NB4 (cell line): ENCODE data around the gene ZNF324.

Source experiments
- MYC ChIP-seq: IDR thresholded peaks from 2 replicates; pipeline ENCODE4 v1.6.1; 2011; ENCODE audit warnings: low read depth, low read length
- POLR2A ChIP-seq: IDR thresholded peaks from 2 replicates; pipeline ENCODE4 v1.6.1; 2011; ENCODE audit warnings: mild to moderate bottlenecking; ENCODE audit not compliant: insufficient read length; ENCODE audit errors: extremely low read depth
- TF ChIP-seq, protein P1 (sequence below): IDR thresholded peaks from one replicate; pipeline ENCODE4 v1.5.1; 2012; ENCODE audit warnings: low read depth, low read length
- TF ChIP-seq, protein P2 (sequence below): IDR thresholded peaks from 2 replicates; pipeline ENCODE4 v1.6.1; 2011; ENCODE audit warnings: low read depth, low read length

DNA sequence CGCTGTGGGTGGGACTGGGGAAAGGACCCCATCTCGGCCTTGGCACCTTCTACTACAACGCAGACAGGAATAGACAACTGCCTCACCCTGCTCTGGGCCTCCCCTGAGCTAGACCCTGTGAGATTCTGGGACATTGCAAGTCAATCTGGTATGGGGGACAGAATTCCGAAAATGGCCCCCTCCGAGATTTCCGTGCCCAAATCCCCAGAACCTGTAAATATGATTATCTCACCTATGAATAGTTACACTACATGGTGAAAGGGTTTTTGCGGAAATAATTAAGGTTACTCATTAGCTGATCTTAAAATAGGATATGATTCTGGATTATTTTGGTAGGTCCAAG is 53.3 kb downstream of the ZNF324 start:
- no peak for TF ChIP-seq MYC
- TF ChIP-seq, protein P1, sequence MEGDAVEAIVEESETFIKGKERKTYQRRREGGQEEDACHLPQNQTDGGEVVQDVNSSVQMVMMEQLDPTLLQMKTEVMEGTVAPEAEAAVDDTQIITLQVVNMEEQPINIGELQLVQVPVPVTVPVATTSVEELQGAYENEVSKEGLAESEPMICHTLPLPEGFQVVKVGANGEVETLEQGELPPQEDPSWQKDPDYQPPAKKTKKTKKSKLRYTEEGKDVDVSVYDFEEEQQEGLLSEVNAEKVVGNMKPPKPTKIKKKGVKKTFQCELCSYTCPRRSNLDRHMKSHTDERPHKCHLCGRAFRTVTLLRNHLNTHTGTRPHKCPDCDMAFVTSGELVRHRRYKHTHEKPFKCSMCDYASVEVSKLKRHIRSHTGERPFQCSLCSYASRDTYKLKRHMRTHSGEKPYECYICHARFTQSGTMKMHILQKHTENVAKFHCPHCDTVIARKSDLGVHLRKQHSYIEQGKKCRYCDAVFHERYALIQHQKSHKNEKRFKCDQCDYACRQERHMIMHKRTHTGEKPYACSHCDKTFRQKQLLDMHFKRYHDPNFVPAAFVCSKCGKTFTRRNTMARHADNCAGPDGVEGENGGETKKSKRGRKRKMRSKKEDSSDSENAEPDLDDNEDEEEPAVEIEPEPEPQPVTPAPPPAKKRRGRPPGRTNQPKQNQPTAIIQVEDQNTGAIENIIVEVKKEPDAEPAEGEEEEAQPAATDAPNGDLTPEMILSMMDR = no peak
- TF ChIP-seq, protein P2, sequence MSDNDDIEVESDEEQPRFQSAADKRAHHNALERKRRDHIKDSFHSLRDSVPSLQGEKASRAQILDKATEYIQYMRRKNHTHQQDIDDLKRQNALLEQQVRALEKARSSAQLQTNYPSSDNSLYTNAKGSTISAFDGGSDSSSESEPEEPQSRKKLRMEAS = no peak
- no peak for TF ChIP-seq POLR2A
